B cell (primary cell): ENCODE results near the gene SLC25A18. TPM values are rescaled to one million over a fixed set of nuclear protein-coding genes. Genes with fewer than 3 reads are reported as not detected.

Experiments
- ATAC-seq: fragments of 200-7000 bp; cut with Tn5 transposase; one replicate; pipeline ENCODE4 v1.10.0; 2021; ENCODE audit warnings: low read depth, mild to moderate bottlenecking, moderate number of reproducible peaks, moderate library complexity
- CTCF ChIA-PET: fragments of 350-600 bp; sonication (Branson Sonifier 250); formaldehyde crosslinking; loops from one replicate; lab custom pipeline; 2021; ENCODE audit warnings: antibody characterized with exemption, inconsistent platforms; lab: Charles Lee
- POLR2A ChIA-PET: fragments of 350-600 bp; sonication (Branson Sonifier 250); formaldehyde crosslinking; loops from one replicate; lab custom pipeline; 2021; ENCODE audit warnings: antibody characterized with exemption; lab: Charles Lee
- DNase-seq: peaks from one replicate; pipeline ENCODE4 v3.0.0; 2013
- H2AFZ ChIP-seq: 2 replicates; pipeline ENCODE4 v1.6.1; 2012; ENCODE audit warnings: mild to moderate bottlenecking, low read depth, low read length; ENCODE audit not compliant: insufficient read depth, poor library complexity, severe bottlenecking
- H3K27ac ChIP-seq, 2 donors: 1 replicate in 1 of 2; 2 replicates in 1 of 2; pipeline ENCODE4 v1.5.1; 2012 to 2013; ENCODE audit warnings: low read length in 2 of 2, mild to moderate bottlenecking in 2 of 2, moderate library complexity in 1 of 2
- H3K27me3 ChIP-seq, 4 experiments: fragments of 200-600 bp in 1 of 4; sonication (generic) in 1 of 4; replicated peaks in 1 of 4; 1 replicate in 2 of 4; 2 replicates in 2 of 4; pipeline versions ENCODE4 v1.6.1 to v1.7.0; 2013 to 2016; ENCODE audit warnings: low read length in 3 of 4, mild to moderate bottlenecking in 2 of 4, mixed read lengths in 1 of 4, moderate library complexity in 1 of 4; ENCODE audit not compliant: insufficient read depth in 4 of 4, control insufficient read depth in 3 of 4; ENCODE audit errors: control extremely low read depth in 1 of 4
- H3K36me3 ChIP-seq, 2 experiments: replicated peaks in 1 of 2; 1 replicate in 1 of 2; 2 replicates in 1 of 2; pipeline versions ENCODE4 v1.6.1 to v1.7.1; 2013; ENCODE audit warnings: low read length in 1 of 2; ENCODE audit not compliant: insufficient read depth in 2 of 2, control insufficient read depth in 1 of 2; ENCODE audit errors: control extremely low read depth in 1 of 2, extremely low read depth in 1 of 2
- H3K4me1 ChIP-seq, 2 donors: fragments of 200-600 bp in 1 of 2; sonication (generic) in 1 of 2; 1 replicate in 1 of 2; 2 replicates in 1 of 2; pipeline versions ENCODE4 v1.5.1 to v1.6.1; 2013 to 2017; ENCODE audit warnings: low read length in 2 of 2; ENCODE audit not compliant: control insufficient read depth in 2 of 2, insufficient read depth in 2 of 2
- H3K4me2 ChIP-seq: replicated peaks from 2 replicates; pipeline ENCODE3; 2012; ENCODE audit warnings: mild to moderate bottlenecking, low read depth, low read length; ENCODE audit not compliant: poor library complexity, severe bottlenecking
- H3K4me3 ChIP-seq, 5 experiments: fragments of 200-600 bp in 1 of 5; sonication (generic) in 1 of 5; 1 replicate in 3 of 5; 2 replicates in 2 of 5; pipeline versions ENCODE4 v1.5.1 to v1.7.0; 2011 to 2016; ENCODE audit warnings: low read length in 4 of 5, mild to moderate bottlenecking in 4 of 5, low read depth in 2 of 5, control low read depth in 1 of 5, moderate library complexity in 1 of 5; ENCODE audit not compliant: insufficient read depth in 1 of 5; ENCODE audit errors: control extremely low read depth in 1 of 5, extremely low read depth in 1 of 5
- H3K79me2 ChIP-seq: fragments of 200-600 bp; sonication (generic); one replicate; pipeline ENCODE4 v1.6.0; 2016; ENCODE audit warnings: low read length; ENCODE audit not compliant: control insufficient read depth, insufficient read depth
- H3K9ac ChIP-seq: fragments of 200-600 bp; sonication (generic); 2 replicates; pipeline ENCODE4 v1.6.1; 2017; ENCODE audit warnings: mild to moderate bottlenecking, low read length, moderate library complexity
- H3K9me3 ChIP-seq, 3 donors: one replicate each; pipeline versions ENCODE4 v1.6.1 to v1.7.1; 2013; ENCODE audit warnings: low read length in 2 of 3; ENCODE audit not compliant: control insufficient read depth in 2 of 3, insufficient read depth in 1 of 3; ENCODE audit errors: control extremely low read depth in 1 of 3
- H4K20me1 ChIP-seq: 2 replicates; pipeline ENCODE4 v1.6.0; 2012; ENCODE audit warnings: mild to moderate bottlenecking, low read length; ENCODE audit not compliant: insufficient read depth, control insufficient read depth, poor library complexity, severe bottlenecking
- H3K27ac Mint-ChIP-seq: one replicate; pipeline ENCODE4 v1.8.0; 2021; ENCODE audit warnings: mixed read lengths
- H3K27me3 Mint-ChIP-seq: one replicate; pipeline ENCODE4 v1.8.0; 2021; ENCODE audit warnings: mixed read lengths
- H3K4me1 Mint-ChIP-seq: one replicate; pipeline ENCODE4 v1.8.0; 2021; ENCODE audit warnings: mixed read lengths
- H3K4me3 Mint-ChIP-seq: one replicate; pipeline ENCODE4 v1.8.0; 2021; ENCODE audit warnings: mixed read lengths
- H3K9me3 Mint-ChIP-seq: one replicate; pipeline ENCODE4 v1.8.0; 2022; ENCODE audit warnings: mixed read lengths; ENCODE audit not compliant: insufficient read depth
- EZH2 ChIP-seq: IDR thresholded peaks from 2 replicates; pipeline ENCODE4 v1.6.1; 2012; ENCODE audit warnings: borderline replicate concordance, low read depth, mild to moderate bottlenecking, moderate library complexity, low read length; ENCODE audit not compliant: insufficient read depth, poor library complexity, severe bottlenecking
- WGBS: methylation state at CpG from one replicate; pipeline ENCODE4 v1.1.5; 2013; ENCODE audit warnings: missing lambda C conversion rate; ENCODE audit not compliant: insufficient coverage; 5-methylcytosine and 5-hydroxymethylcytosine counted together
- intact Hi-C: fragments of 100-400 bp; cut with micrococcal nuclease; formaldehyde crosslinking; loops from one replicate; pipeline ENCODE4 v1.10.0; 2022
- polyA minus RNA-seq: library from RNA; depleted of rRNA, polyadenylated mRNA; stranded (reverse); fragments of >200 nt; gene quantifications from 2 replicates; pipeline ENCODE4 v1.2.3, GENCODE V29; 2012
- polyA plus RNA-seq: library from polyadenylated mRNA; depleted of rRNA; stranded (reverse); fragments of >200 nt; gene quantifications from 2 replicates; pipeline ENCODE4 v1.2.3, GENCODE V29; 2012
- total RNA-seq, 2 donors: library from RNA; stranded (reverse); fragments of 120-200 nt in 1 of 2; gene quantifications; 1 replicate in 1 of 2; 2 replicates in 1 of 2; pipeline versions ENCODE4 v1.2.3 to v1.2.4, GENCODE V29; 2013 to 2022
- TF ChIP-seq, protein P1 (sequence below): fragments of 200-600 bp; IDR thresholded peaks from one replicate; pipeline ENCODE4 v1.8.0; 2022; ENCODE audit warnings: antibody characterized with exemption, mild to moderate bottlenecking

SLC25A18 gene, protein sequence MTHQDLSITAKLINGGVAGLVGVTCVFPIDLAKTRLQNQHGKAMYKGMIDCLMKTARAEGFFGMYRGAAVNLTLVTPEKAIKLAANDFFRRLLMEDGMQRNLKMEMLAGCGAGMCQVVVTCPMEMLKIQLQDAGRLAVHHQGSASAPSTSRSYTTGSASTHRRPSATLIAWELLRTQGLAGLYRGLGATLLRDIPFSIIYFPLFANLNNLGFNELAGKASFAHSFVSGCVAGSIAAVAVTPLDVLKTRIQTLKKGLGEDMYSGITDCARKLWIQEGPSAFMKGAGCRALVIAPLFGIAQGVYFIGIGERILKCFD
- total RNA-seq (not detected in 2 replicates), polyA plus RNA-seq (not detected in 2 replicates), polyA minus RNA-seq (0.07 TPM in 1 of 2 replicates, not detected in the other)
- total RNA-seq (2013): not detected

DNA sequence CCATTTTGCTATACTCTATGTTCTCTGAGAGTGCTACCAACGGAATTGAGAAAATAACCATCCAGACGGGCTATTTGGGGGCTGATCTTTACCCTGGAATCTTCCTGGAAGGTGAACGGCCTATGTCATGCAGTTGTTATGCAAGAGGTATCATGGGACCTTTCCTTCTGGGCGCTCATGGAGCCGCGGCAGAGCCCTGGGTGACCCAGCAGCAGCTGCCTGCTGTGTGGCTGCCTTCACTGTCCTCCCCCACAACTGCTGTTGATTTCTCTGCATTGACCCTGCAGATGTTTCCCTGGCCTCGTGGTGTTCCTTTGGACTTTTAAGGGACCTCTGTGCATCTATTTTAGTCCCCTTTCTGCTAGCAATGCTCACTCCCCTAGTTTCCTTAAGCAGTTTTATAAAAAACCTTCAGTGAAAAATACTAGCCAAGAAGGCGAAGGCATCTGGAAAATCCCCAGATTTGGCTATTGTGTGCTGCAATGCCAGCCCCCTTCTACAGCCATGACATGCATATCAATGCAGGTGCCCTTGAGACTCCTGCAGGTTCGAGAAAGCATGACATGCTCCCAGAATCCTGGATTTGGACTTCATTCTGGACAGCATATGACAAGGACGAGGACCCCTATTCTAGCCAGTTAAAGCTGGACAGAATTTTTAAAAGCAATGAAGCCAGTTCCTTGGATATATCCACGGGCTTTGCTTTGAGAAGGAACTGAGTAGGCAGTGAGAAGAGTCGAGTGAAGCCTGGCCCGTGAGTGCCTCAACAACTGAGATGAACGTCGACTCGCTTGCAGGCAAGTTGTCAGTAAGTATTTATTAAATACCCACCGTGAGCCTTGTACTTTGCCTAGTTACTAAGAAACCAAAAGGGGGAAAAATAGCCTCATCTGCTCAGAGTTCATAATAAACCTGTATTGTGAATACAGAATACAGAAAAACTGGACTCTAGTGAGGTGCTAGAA, at the start of gene SLC25A18:
SLC25A18 (plus strand) TSS at position 593 of the 965 bp plus-strand sequence. CDS start 16,447 bp downstream, outside the sequence.
- Histone ChIP-seq H2AFZ (no peak within 1 kb of the TSS), H3K4me2 (no peak within 1 kb of the TSS), H3K27me3 (no peaks in the 10 kb centered on the region), H3K4me1 (no peaks in the 10 kb centered on the region), H3K27ac (no peak within 1 kb of the TSS), H3K4me3 (no peak within 1 kb of the TSS), H3K79me2 (no peaks in the 10 kb centered on the region), H3K9ac (no peak within 1 kb of the TSS), H3K9me3 (no peaks in the 10 kb centered on the region), H4K20me1 (no peaks in the 10 kb centered on the region), H3K36me3 (no peaks in the 10 kb centered on the region)
- H3K27ac Mint-ChIP-seq: no peak within 1 kb of the TSS
- WGBS: 88% methylated on average over 12 of the region's 17 CpGs
- ATAC-seq: no peak
- H3K9me3 Mint-ChIP-seq: no peaks in the 10 kb centered on the region
- no peak within 1 kb of the TSS for H3K4me3 Mint-ChIP-seq
- ChIA-PET CTCF (interaction anchor here (1.1 kb wide), 1 partner anchor 179 kb away, joined by 4 read pairs; no protein-coding TSS in a partner anchor), POLR2A (no interaction called here)
- DNase-seq: no peak
- intact Hi-C loops: no loop called here
- TF ChIP-seq, protein P1, sequence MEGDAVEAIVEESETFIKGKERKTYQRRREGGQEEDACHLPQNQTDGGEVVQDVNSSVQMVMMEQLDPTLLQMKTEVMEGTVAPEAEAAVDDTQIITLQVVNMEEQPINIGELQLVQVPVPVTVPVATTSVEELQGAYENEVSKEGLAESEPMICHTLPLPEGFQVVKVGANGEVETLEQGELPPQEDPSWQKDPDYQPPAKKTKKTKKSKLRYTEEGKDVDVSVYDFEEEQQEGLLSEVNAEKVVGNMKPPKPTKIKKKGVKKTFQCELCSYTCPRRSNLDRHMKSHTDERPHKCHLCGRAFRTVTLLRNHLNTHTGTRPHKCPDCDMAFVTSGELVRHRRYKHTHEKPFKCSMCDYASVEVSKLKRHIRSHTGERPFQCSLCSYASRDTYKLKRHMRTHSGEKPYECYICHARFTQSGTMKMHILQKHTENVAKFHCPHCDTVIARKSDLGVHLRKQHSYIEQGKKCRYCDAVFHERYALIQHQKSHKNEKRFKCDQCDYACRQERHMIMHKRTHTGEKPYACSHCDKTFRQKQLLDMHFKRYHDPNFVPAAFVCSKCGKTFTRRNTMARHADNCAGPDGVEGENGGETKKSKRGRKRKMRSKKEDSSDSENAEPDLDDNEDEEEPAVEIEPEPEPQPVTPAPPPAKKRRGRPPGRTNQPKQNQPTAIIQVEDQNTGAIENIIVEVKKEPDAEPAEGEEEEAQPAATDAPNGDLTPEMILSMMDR: no peak
- TF ChIP-seq EZH2: no peak
- H3K27me3 Mint-ChIP-seq: peaks cover 14% of the 10 kb centered on the region
- no peaks in the 10 kb centered on the region for H3K4me1 Mint-ChIP-seq
